Karpas-422 (cell line): ENCODE measurements around the gene RSAD2. TPM values are rescaled to one million over a fixed set of nuclear protein-coding genes. Genes with fewer than 3 reads are reported as not detected.

Source experiments
- DNase-seq: peaks from one replicate; pipeline ENCODE4 v3.0.0-alpha.2; 2015
- H2AFZ ChIP-seq: fragments of 200-600 bp; sonication (generic); 2 replicates; pipeline ENCODE4 v1.6.1; 2014; ENCODE audit warnings: antibody characterized with exemption, low read length, mixed read lengths
- H3K27ac ChIP-seq: fragments of 200-600 bp; sonication (generic); 2 replicates; pipeline ENCODE4 v1.5.1; 2014; ENCODE audit warnings: mild to moderate bottlenecking, low read length, moderate library complexity
- H3K27me3 ChIP-seq: fragments of 200-600 bp; sonication (generic); 2 replicates; pipeline ENCODE4 v1.6.1; 2014; ENCODE audit warnings: low read length, mixed read lengths
- H3K36me3 ChIP-seq: fragments of 200-600 bp; sonication (generic); 2 replicates; pipeline ENCODE4 v1.6.1; 2014; ENCODE audit warnings: low read length, mixed read lengths; ENCODE audit not compliant: insufficient read depth
- H3K4me1 ChIP-seq: fragments of 200-600 bp; sonication (generic); 2 replicates; pipeline ENCODE4 v1.6.1; 2014; ENCODE audit warnings: mild to moderate bottlenecking, low read length, mixed read lengths
- H3K4me2 ChIP-seq: fragments of 200-600 bp; sonication (generic); 2 replicates; pipeline ENCODE4 v1.6.1; 2014; ENCODE audit warnings: low read length, low read depth, mild to moderate bottlenecking; ENCODE audit not compliant: poor library complexity, severe bottlenecking
- H3K4me3 ChIP-seq: fragments of 200-600 bp; sonication (generic); 2 replicates; pipeline ENCODE4 v1.5.1; 2014; ENCODE audit warnings: mild to moderate bottlenecking, antibody characterized with exemption, low read length, mixed read lengths
- H3K79me2 ChIP-seq: fragments of 200-600 bp; sonication (generic); 2 replicates; pipeline ENCODE4 v1.6.1; 2014; ENCODE audit warnings: mild to moderate bottlenecking, low read length, mixed read lengths
- H3K9ac ChIP-seq: fragments of 200-600 bp; sonication (generic); 2 replicates; pipeline ENCODE4 v1.6.0; 2014; ENCODE audit warnings: low read length
- H3K9me2 ChIP-seq: fragments of 200-600 bp; sonication (generic), shearing (Covaris generic); replicated peaks from 2 replicates; pipeline ENCODE4 v1.6.0; 2014; ENCODE audit warnings: mild to moderate bottlenecking, low read length, moderate library complexity; ENCODE audit not compliant: insufficient read depth
- H3K9me3 ChIP-seq: fragments of 300-700, 200-600 bp; sonication (generic); 2 replicates; pipeline ENCODE4 v1.6.1; 2014; ENCODE audit warnings: low read length, mixed read lengths
- H4K20me1 ChIP-seq: fragments of 200-600 bp; sonication (generic); 2 replicates; pipeline ENCODE4 v1.6.1; 2014; ENCODE audit warnings: mild to moderate bottlenecking, antibody characterized with exemption, low read length, low read depth; ENCODE audit not compliant: insufficient read depth
- total RNA-seq: library from RNA; depleted of rRNA; stranded (reverse); fragments of >200 nt; shearing (Covaris generic); gene quantifications from 2 replicates; pipeline ENCODE4 v1.2.3, GENCODE V29; 2014; ENCODE audit warnings: low replicate concordance

The RSAD2 gene
- total RNA-seq, 1 experiment from 2014 or later, result 2.7 TPM

- H2AFZ ChIP-seq, result no peak overlapping the region
- H3K4me3 ChIP-seq, result no peak overlapping the region
- H3K27me3 ChIP-seq, result no peaks in the 10 kb centered on the region
- H3K36me3 ChIP-seq, result no peaks in the 10 kb centered on the region
- H3K9ac ChIP-seq, result no peak overlapping the region
- H3K4me1 ChIP-seq, result no peaks in the 10 kb centered on the region
- no peak overlapping the region for H3K27ac ChIP-seq
- no peaks in the 10 kb centered on the region for H3K9me2 ChIP-seq
- H4K20me1 ChIP-seq, result no peaks in the 10 kb centered on the region
- H3K9me3 ChIP-seq, result no peaks in the 10 kb centered on the region
- H3K4me2 ChIP-seq, result no peak overlapping the region
- H3K79me2 ChIP-seq, result no peaks in the 10 kb centered on the region
- DNase-seq, result no peak
Measured at GRCh38 chr2:6926071-6926732, 48.6 kb downstream of the RSAD2 start.

GRCh38 chr2:6927186-6927585 is 49.6 kb downstream of the RSAD2 start:
- no peak overlapping the region for H3K9ac ChIP-seq

GRCh38 chr2:6927753-6928152 is 50.2 kb downstream of the RSAD2 start:
- H3K4me3 ChIP-seq, result no peak overlapping the region
- H4K20me1 ChIP-seq, result no peaks in the 10 kb centered on the region
- H3K27ac ChIP-seq, result no peak overlapping the region
- H3K4me2 ChIP-seq, result no peak overlapping the region
- DNase-seq, result no peak
- H3K9ac ChIP-seq, result no peak overlapping the region
- H3K9me3 ChIP-seq, result no peaks in the 10 kb centered on the region
- H3K9me2 ChIP-seq, result no peaks in the 10 kb centered on the region
- H3K79me2 ChIP-seq, result no peaks in the 10 kb centered on the region
- no peaks in the 10 kb centered on the region for H3K27me3 ChIP-seq
- H3K36me3 ChIP-seq, result no peaks in the 10 kb centered on the region
- no peaks in the 10 kb centered on the region for H3K4me1 ChIP-seq
- no peak overlapping the region for H2AFZ ChIP-seq

More at GRCh38 chr2:6927186-6927585, 49.6 kb downstream of the RSAD2 start:
- H3K9me2 ChIP-seq, result no peaks in the 10 kb centered on the region
- H3K27ac ChIP-seq, result no peak overlapping the region
- H3K4me2 ChIP-seq, result no peak overlapping the region
- H3K4me1 ChIP-seq, result no peaks in the 10 kb centered on the region
- no peak overlapping the region for H3K4me3 ChIP-seq
- H3K27me3 ChIP-seq, result no peaks in the 10 kb centered on the region
- H3K9me3 ChIP-seq, result no peaks in the 10 kb centered on the region
- H3K36me3 ChIP-seq, result no peaks in the 10 kb centered on the region
- no peaks in the 10 kb centered on the region for H3K79me2 ChIP-seq
- H4K20me1 ChIP-seq, result no peaks in the 10 kb centered on the region
- no peak for DNase-seq
- H2AFZ ChIP-seq, result no peak overlapping the region

GRCh38 chr2:6928452-6928851 is 50.9 kb downstream of the RSAD2 start:
- no peak for DNase-seq
- H3K27ac ChIP-seq, result no peak overlapping the region
- no peaks in the 10 kb centered on the region for H3K27me3 ChIP-seq
- no peaks in the 10 kb centered on the region for H3K9me3 ChIP-seq
- no peak overlapping the region for H2AFZ ChIP-seq
- H3K4me2 ChIP-seq, result no peak overlapping the region
- H3K9me2 ChIP-seq, result no peaks in the 10 kb centered on the region
- no peak overlapping the region for H3K9ac ChIP-seq
- H3K79me2 ChIP-seq, result no peaks in the 10 kb centered on the region
- H4K20me1 ChIP-seq, result no peaks in the 10 kb centered on the region
- no peaks in the 10 kb centered on the region for H3K4me1 ChIP-seq
- H3K36me3 ChIP-seq, result no peaks in the 10 kb centered on the region
- no peak overlapping the region for H3K4me3 ChIP-seq

- no peak overlapping the region for H3K27ac ChIP-seq
- no peaks in the 10 kb centered on the region for H3K4me1 ChIP-seq
- no peaks in the 10 kb centered on the region for H4K20me1 ChIP-seq
- H3K9me3 ChIP-seq, result no peaks in the 10 kb centered on the region
- H2AFZ ChIP-seq, result no peak overlapping the region
- H3K27me3 ChIP-seq, result no peaks in the 10 kb centered on the region
- no peak overlapping the region for H3K4me2 ChIP-seq
- H3K9me2 ChIP-seq, result no peaks in the 10 kb centered on the region
- DNase-seq, result no peak
- no peaks in the 10 kb centered on the region for H3K36me3 ChIP-seq
- no peak overlapping the region for H3K4me3 ChIP-seq
- H3K79me2 ChIP-seq, result no peaks in the 10 kb centered on the region
- H3K9ac ChIP-seq, result no peak overlapping the region
Measured at GRCh38 chr2:6929196-6929819, 51.7 kb downstream of the RSAD2 start.

- Histone ChIP-seq H3K4me3 (no peak overlapping the region), H3K27me3 (no peaks in the 10 kb centered on the region), H3K4me2 (no peak overlapping the region), H4K20me1 (no peaks in the 10 kb centered on the region), H3K9me2 (no peaks in the 10 kb centered on the region), H3K4me1 (no peaks in the 10 kb centered on the region), H3K9ac (no peak overlapping the region), H3K79me2 (no peaks in the 10 kb centered on the region), H3K9me3 (no peaks in the 10 kb centered on the region), H3K36me3 (no peaks in the 10 kb centered on the region), H3K27ac (no peak overlapping the region), H2AFZ (no peak overlapping the region)
- no peak for DNase-seq
Measured at GRCh38 chr2:6930923-6931647, 53.5 kb downstream of the RSAD2 start.

GRCh38 chr2:6931753-6932152 is 54.2 kb downstream of the RSAD2 start:
- Histone ChIP-seq H4K20me1 (no peaks in the 10 kb centered on the region), H3K36me3 (no peaks in the 10 kb centered on the region), H3K4me3 (no peak overlapping the region), H3K4me1 (no peaks in the 10 kb centered on the region), H3K4me2 (no peak overlapping the region), H2AFZ (no peak overlapping the region), H3K9me3 (no peaks in the 10 kb centered on the region), H3K27me3 (no peaks in the 10 kb centered on the region), H3K9ac (no peak overlapping the region), H3K79me2 (no peaks in the 10 kb centered on the region), H3K9me2 (no peaks in the 10 kb centered on the region), H3K27ac (no peak overlapping the region)
- DNase-seq, result no peak

GRCh38 chr2:6932206-6932605 is 54.6 kb downstream of the RSAD2 start:
- Histone ChIP-seq H3K9ac (no peak overlapping the region), H2AFZ (no peak overlapping the region), H3K79me2 (no peaks in the 10 kb centered on the region), H3K36me3 (no peaks in the 10 kb centered on the region), H4K20me1 (no peaks in the 10 kb centered on the region), H3K4me3 (no peak overlapping the region), H3K27me3 (no peaks in the 10 kb centered on the region), H3K9me2 (no peaks in the 10 kb centered on the region), H3K27ac (no peak overlapping the region), H3K4me1 (no peaks in the 10 kb centered on the region), H3K9me3 (no peaks in the 10 kb centered on the region), H3K4me2 (no peak overlapping the region)
- no peak for DNase-seq
